Tibial nerve (tissue), 4 donors: ENCODE results near the gene ADCYAP1.

Source experiments
- CTCF ChIP-seq, 5 experiments: fragments of 200-600 bp in 3 of 5; fragments of 450-650 bp in 2 of 5; sonication (generic) in 3 of 5; IDR thresholded peaks; one replicate each; pipeline ENCODE4 v1.5.1; 2016 to 2019; ENCODE audit warnings: antibody characterized with exemption in 5 of 5, mild to moderate bottlenecking in 3 of 5, moderate library complexity in 2 of 5
- EP300 ChIP-seq, 2 donors: sonication (generic); formaldehyde crosslinking; IDR thresholded peaks; one replicate each; pipeline ENCODE4 v1.6.1; 2017; ENCODE audit warnings: antibody characterized with exemption in 2 of 2, mild to moderate bottlenecking in 1 of 2
- POLR2A ChIP-seq, 2 donors: fragments of 450-650 bp; IDR thresholded peaks; one replicate each; pipeline ENCODE4 v1.6.1; 2017; ENCODE audit warnings: antibody characterized with exemption in 2 of 2, mild to moderate bottlenecking in 2 of 2, moderate library complexity in 2 of 2

- TF ChIP-seq POLR2A (IDR thresholded peaks at IDR 0.05) (no peak), CTCF (IDR thresholded peaks at IDR 0.05) (no peak), EP300 (IDR thresholded peaks at IDR 0.05) (no peak)
Measured at GRCh38 chr18:892316-892715, 12.4 kb upstream of the ADCYAP1 start.
